T-cell (primary cell): ENCODE results near the gene COQ2. TPM values are rescaled to one million over a fixed set of nuclear protein-coding genes. Genes with fewer than 3 reads are reported as not detected.

Source experiments
- ATAC-seq, 4 experiments: fragments of 200-7000 bp in 3 of 4; fragments of 150-1000 bp in 1 of 4; cut with Tn5 transposase; replicated peaks in 1 of 4; 1 replicate in 3 of 4; 2 replicates in 1 of 4; pipeline ENCODE4 v1.10.0; 2021; ENCODE audit warnings: moderate library complexity in 3 of 4, mild to moderate bottlenecking in 2 of 4, moderate number of reproducible peaks in 1 of 4
- CTCF ChIA-PET, 2 donors: fragments of 300-600 bp; sonication (Branson Sonifier 250); formaldehyde crosslinking; loops; one replicate each; lab custom pipeline; 2022; ENCODE audit warnings: antibody characterized with exemption in 2 of 2; lab: Charles Lee
- POLR2A ChIA-PET, 2 donors: fragments of 300-600 bp; sonication (Branson Sonifier 250); formaldehyde crosslinking; loops; one replicate each; lab custom pipeline; 2022; ENCODE audit warnings: antibody characterized with exemption in 2 of 2; lab: Charles Lee
- DNase-seq, 35 experiments: peaks; one replicate each; pipeline versions ENCODE4 v3.0.0 to v3.0.0-alpha.2; 2013 to 2023
- H3K27ac ChIP-seq: one replicate; pipeline ENCODE4 v1.5.1; 2013; ENCODE audit warnings: low read length
- H3K27me3 ChIP-seq, 2 experiments: replicated peaks in 1 of 2; 1 replicate in 1 of 2; 2 replicates in 1 of 2; pipeline versions ENCODE4 v1.6.1 to v1.7.0; 2013; ENCODE audit warnings: low read length in 1 of 2, mixed read lengths in 1 of 2; ENCODE audit not compliant: control insufficient read depth in 2 of 2, insufficient read depth in 2 of 2; ENCODE audit errors: extremely low read depth in 1 of 2
- H3K36me3 ChIP-seq, 2 donors: 1 replicate in 1 of 2; 2 replicates in 1 of 2; pipeline versions ENCODE4 v1.6.1 to v1.7.0; 2013; ENCODE audit warnings: low read length in 1 of 2; ENCODE audit not compliant: control insufficient read depth in 2 of 2, insufficient read depth in 1 of 2; ENCODE audit errors: extremely low read depth in 1 of 2
- H3K4me1 ChIP-seq, 2 experiments: 1 replicate in 1 of 2; 2 replicates in 1 of 2; pipeline versions ENCODE4 v1.6.1 to v1.7.0; 2013; ENCODE audit warnings: low read length in 2 of 2, mixed read lengths in 1 of 2; ENCODE audit not compliant: insufficient read depth in 2 of 2, control insufficient read depth in 1 of 2; ENCODE audit errors: extremely low read depth in 1 of 2
- H3K4me3 ChIP-seq, 2 donors: 1 replicate in 1 of 2; 2 replicates in 1 of 2; pipeline versions ENCODE4 v1.5.1 to v1.7.0; 2013; ENCODE audit warnings: mild to moderate bottlenecking in 2 of 2, low read length in 1 of 2, moderate library complexity in 1 of 2; ENCODE audit not compliant: control insufficient read depth in 1 of 2; ENCODE audit errors: extremely low read depth in 1 of 2
- H3K9me3 ChIP-seq: 2 replicates; pipeline ENCODE4 v1.7.0; 2013
- H3K27ac Mint-ChIP-seq, 2 donors: one replicate each; pipeline ENCODE4 v1.8.0; 2020 to 2021; ENCODE audit warnings: mild to moderate bottlenecking in 2 of 2, mixed read lengths in 2 of 2
- H3K27me3 Mint-ChIP-seq, 2 donors: one replicate each; pipeline ENCODE4 v1.8.0; 2021 to 2022; ENCODE audit warnings: mixed read lengths in 2 of 2
- H3K36me3 Mint-ChIP-seq: one replicate; pipeline ENCODE4 v1.8.0; 2021; ENCODE audit warnings: mixed read lengths
- H3K4me1 Mint-ChIP-seq, 3 donors: one replicate each; pipeline ENCODE4 v1.8.0; 2020 to 2022; ENCODE audit warnings: mixed read lengths in 3 of 3, mild to moderate bottlenecking in 1 of 3
- H3K4me3 Mint-ChIP-seq, 3 donors: one replicate each; pipeline ENCODE4 v1.8.0; 2020 to 2022; ENCODE audit warnings: mild to moderate bottlenecking in 3 of 3, mixed read lengths in 3 of 3, moderate library complexity in 3 of 3
- H3K9me3 Mint-ChIP-seq, 3 donors: one replicate each; pipeline ENCODE4 v1.8.0; 2020 to 2022; ENCODE audit warnings: mixed read lengths in 3 of 3
- WGBS: methylation state at CpG from one replicate; pipeline ENCODE4 v1.1.5; 2013; ENCODE audit warnings: missing lambda C conversion rate; ENCODE audit not compliant: insufficient coverage; 5-methylcytosine and 5-hydroxymethylcytosine counted together
- total RNA-seq, 35 experiments: library from RNA in 6 of 35; stranded (reverse) in 6 of 35; fragments of 120-200 nt in 1 of 35; gene quantifications; one replicate each; pipeline versions ENCODE4 v1.2.1 to v1.2.4 and lab custom pipeline; 2013 to 2026

Gene COQ2
- total RNA-seq, 5 donors from 2014 or later (not counting 1 experiment from before 2014, with no cell fraction given): 4.7 to 9.7 (median 6.2) TPM

DNA sequence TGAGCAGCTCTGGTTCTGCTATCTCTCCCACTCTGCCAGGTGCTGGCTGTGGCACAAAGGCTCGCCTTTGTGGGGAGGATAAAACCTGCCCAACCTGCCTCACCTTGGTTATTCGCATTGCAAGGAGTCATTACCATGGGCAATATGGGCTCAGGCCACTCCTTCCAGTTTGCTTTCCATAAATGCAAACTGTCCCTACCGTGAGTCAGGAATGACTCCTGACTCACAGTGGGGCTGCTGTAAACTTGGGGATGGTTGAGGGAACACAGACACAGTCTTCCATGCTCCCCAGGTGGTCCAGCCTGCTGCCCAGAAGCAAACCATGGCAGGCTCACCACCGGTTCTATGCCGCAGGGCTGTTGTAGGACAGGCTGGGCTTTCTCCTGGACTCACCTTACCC, 36.1 kb downstream of the COQ2 start:
- WGBS: 100% methylated on average over 5 of the region's 5 CpGs
- CTCF ChIA-PET: no interaction called here

DNA sequence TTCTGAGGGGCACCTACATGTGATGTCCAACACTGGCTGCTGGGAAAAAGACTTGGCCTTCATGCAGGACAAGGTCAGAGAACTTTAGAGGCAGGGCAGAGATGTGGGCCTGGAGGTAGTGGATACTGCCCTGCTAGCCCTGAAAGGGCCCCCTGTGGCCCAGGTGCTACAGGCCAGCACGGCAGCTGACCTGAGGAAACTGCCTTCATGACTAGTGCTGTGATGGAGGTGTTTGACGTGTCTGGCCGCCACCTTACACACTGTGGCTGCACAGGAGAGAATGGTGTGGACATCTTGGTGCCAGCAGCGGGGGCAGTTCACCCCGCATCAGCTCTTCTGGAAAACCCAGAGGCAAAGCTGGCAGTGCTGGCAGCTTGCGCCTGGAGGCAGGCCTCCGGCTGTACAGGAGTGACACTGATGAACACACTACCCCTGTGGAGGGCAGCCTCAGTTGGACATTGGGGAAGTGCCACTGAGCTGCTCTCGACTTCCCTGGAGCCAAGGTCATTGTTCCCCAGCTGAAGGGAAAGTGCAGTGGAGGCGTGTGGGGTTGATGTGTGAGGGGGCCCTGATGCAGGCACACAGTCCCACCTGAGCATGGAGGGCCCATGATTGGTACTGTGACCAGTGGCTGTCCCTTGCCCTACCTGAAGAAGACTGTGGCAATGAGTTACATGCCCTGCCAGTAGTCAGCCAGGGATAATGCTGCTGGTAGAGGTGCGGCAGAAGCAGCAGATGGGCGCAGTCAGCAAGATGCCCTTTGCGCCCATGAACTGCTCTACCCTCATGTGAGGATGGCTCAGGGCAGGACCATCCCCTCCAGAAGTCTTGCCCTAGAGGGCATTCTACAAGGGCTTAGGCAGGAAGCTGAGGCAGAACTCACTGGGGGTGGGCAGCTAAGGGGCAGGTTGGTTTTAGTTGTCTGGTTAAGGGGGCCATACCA, 36.9 kb downstream of the COQ2 start:
- DNase-seq: no peak
- no peaks in the 10 kb centered on the region for H3K36me3 ChIP-seq
- Mint-ChIP-seq H3K4me3 (no peak overlapping the region), H3K27me3 (no peaks in the 10 kb centered on the region), H3K4me1 (peaks cover 19 to 41% (median 29%) of the 10 kb centered on the region in 3 donors), H3K36me3 (peaks cover 4% of the 10 kb centered on the region), H3K27ac (no peak overlapping the region), H3K9me3 (no peaks in the 10 kb centered on the region)
- H3K4me1 ChIP-seq: peaks cover 8 to 15% of the 10 kb centered on the region in 2 experiments
- ATAC-seq: no peak
- ChIA-PET POLR2A (no interaction called here), CTCF (interaction anchor here (0.6 kb wide), 2 partner anchors 26 to 235 kb away, joined by 3 to 8 read pairs; no protein-coding TSS in a partner anchor)
- H3K27me3 ChIP-seq: no peaks in the 10 kb centered on the region
- H3K4me3 ChIP-seq: no peak overlapping the region
- no peak overlapping the region for H3K27ac ChIP-seq
- 92% methylated on average over 11 of the region's 12 CpGs for WGBS
- H3K9me3 ChIP-seq: no peaks in the 10 kb centered on the region

More for the DNA sequence above, 36.1 kb downstream of the COQ2 start:
- no peaks in the 10 kb centered on the region for H3K27me3 Mint-ChIP-seq
- Histone ChIP-seq H3K9me3 (no peaks in the 10 kb centered on the region), H3K4me3 (no peak overlapping the region), H3K4me1 (peaks cover 12 to 19% of the 10 kb centered on the region in 2 experiments), H3K36me3 (no peaks in the 10 kb centered on the region), H3K27me3 (no peaks in the 10 kb centered on the region), H3K27ac (no peak overlapping the region)
- POLR2A ChIA-PET: no interaction called here
- H3K27ac Mint-ChIP-seq: no peak overlapping the region
- DNase-seq (no peak), ATAC-seq (no peak)
- H3K4me3 Mint-ChIP-seq: no peak overlapping the region
- no peaks in the 10 kb centered on the region for H3K9me3 Mint-ChIP-seq
- H3K4me1 Mint-ChIP-seq: peaks cover 22 to 42% (median 30%) of the 10 kb centered on the region in 3 donors
- H3K36me3 Mint-ChIP-seq: peaks cover 2% of the 10 kb centered on the region

GRCh38 chr4:83241132-83241531, 43.5 kb downstream of the COQ2 start:
- H3K4me1 Mint-ChIP-seq: peaks cover 25 to 60% (median 48%) of the 10 kb centered on the region in 3 donors
- Histone ChIP-seq H3K9me3 (no peaks in the 10 kb centered on the region), H3K36me3 (no peaks in the 10 kb centered on the region), H3K27ac (no peak overlapping the region), H3K4me1 (peaks cover 14 to 17% of the 10 kb centered on the region in 2 experiments), H3K4me3 (no peak overlapping the region), H3K27me3 (no peaks in the 10 kb centered on the region)
- ChIA-PET POLR2A (no interaction called here), CTCF (interaction anchor here in 1 of 2 donors (0.6 to 0.9 kb wide), 2 partner anchors 19 to 125 kb away, joined by 3 to 4 read pairs; no protein-coding TSS in a partner anchor)
- no peak overlapping the region for H3K4me3 Mint-ChIP-seq
- H3K9me3 Mint-ChIP-seq: no peaks in the 10 kb centered on the region
- WGBS: no CpG with 5 or more reads among the region's 1 CpG
- no peaks in the 10 kb centered on the region for H3K27me3 Mint-ChIP-seq
- ATAC-seq (peak; percentile 58 to 80 (median 68)), DNase-seq (peak in 1 of 35 experiments; percentile 19)
- H3K36me3 Mint-ChIP-seq: peaks cover 13% of the 10 kb centered on the region
- H3K27ac Mint-ChIP-seq: peak overlapping the region in 1 of 2 donors; percentile 74

DNA sequence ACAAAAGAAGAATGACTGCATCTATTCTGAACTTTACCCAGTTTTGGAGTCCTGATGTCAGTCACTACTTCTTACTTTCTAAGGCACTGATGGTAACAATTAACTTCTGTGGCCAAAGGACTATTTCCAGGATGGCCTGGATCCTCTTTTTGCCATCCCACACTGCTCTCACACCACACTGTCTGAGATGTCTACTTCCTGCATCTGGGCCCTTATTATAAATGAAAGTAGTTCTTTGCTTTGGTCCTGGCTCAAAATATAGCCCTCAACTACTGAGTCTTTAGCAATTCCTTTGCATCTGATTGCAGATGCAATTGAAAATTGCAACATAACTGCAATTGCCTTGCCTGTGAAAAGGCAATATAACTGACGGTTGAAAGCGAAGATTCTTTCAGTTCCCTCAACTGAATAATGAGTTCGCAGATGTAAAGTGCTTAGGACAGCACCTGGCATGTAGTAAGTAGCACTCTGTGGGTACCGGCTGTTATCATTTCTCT, 44.2 kb downstream of the COQ2 start:
- H3K4me3 Mint-ChIP-seq: no peak overlapping the region
- peak overlapping the region; percentile 16 to 40 for H3K27ac Mint-ChIP-seq
- no peak for DNase-seq
- Histone ChIP-seq H3K27me3 (no peaks in the 10 kb centered on the region), H3K9me3 (no peaks in the 10 kb centered on the region), H3K36me3 (no peaks in the 10 kb centered on the region), H3K4me1 (peaks cover 15 to 20% of the 10 kb centered on the region in 2 experiments), H3K27ac (no peak overlapping the region), H3K4me3 (no peak overlapping the region)
- peaks cover 13% of the 10 kb centered on the region for H3K36me3 Mint-ChIP-seq
- H3K4me1 Mint-ChIP-seq: peaks cover 32 to 63% (median 56%) of the 10 kb centered on the region in 3 donors
- no peaks in the 10 kb centered on the region for H3K9me3 Mint-ChIP-seq
- WGBS: 82% methylated on average over 2 of the region's 4 CpGs
- POLR2A ChIA-PET: no interaction called here
- H3K27me3 Mint-ChIP-seq: no peaks in the 10 kb centered on the region
- ATAC-seq: no peak
- CTCF ChIA-PET: interaction anchor here in 1 of 2 donors (0.9 kb wide), 1 partner anchor 125 kb away, joined by 3 read pairs; no protein-coding TSS in a partner anchor

- H3K9me3 ChIP-seq: no peaks in the 10 kb centered on the region
- H3K4me3 ChIP-seq: no peak overlapping the region
- no peak for ATAC-seq
- peaks cover 21 to 25% of the 10 kb centered on the region in 2 experiments for H3K4me1 ChIP-seq
- H3K36me3 ChIP-seq: no peaks in the 10 kb centered on the region
- WGBS: 100% methylated on average over 3 of the region's 4 CpGs
- ChIA-PET CTCF (interaction anchor here in 1 of 2 donors (0.9 kb wide), 1 partner anchor 164 kb away, joined by 5 read pairs; no protein-coding TSS in a partner anchor), POLR2A (interaction anchor here in 1 of 2 donors (1.0 to 2.2 kb wide), 2 partner anchors 11 to 21 kb away, joined by 3 to 6 read pairs; no protein-coding TSS in a partner anchor)
- Mint-ChIP-seq H3K4me3 (no peak overlapping the region), H3K4me1 (peaks cover 44 to 68% (median 66%) of the 10 kb centered on the region in 3 donors), H3K9me3 (no peaks in the 10 kb centered on the region), H3K27me3 (no peaks in the 10 kb centered on the region), H3K36me3 (peaks cover 12% of the 10 kb centered on the region), H3K27ac (peak overlapping the region in 1 of 2 donors; percentile 29)
- DNase-seq: no peak
- H3K27ac ChIP-seq: no peak overlapping the region
- H3K27me3 ChIP-seq: no peaks in the 10 kb centered on the region
These were observed 46.0 kb downstream of the COQ2 start for GRCh38 chr4:83238393-83239248.
